GM12878 (cell line): Measurements from ENCODE around the gene KRTAP1-4. TPM values are rescaled to one million over a fixed set of nuclear protein-coding genes. Genes with fewer than 3 reads are reported as not detected.

Experiments
- ATAC-seq: fragments of 200-7000 bp; cut with Tn5 transposase; 3 replicates; pipeline ENCODE4 v1.9.1; 2020; ENCODE audit warnings: mild to moderate bottlenecking, moderate library complexity
- BruUV-seq: library from RNA; stranded (reverse); fragments of 400-500 nt; replicated peaks from 2 replicates; lab custom pipeline; 2021; lab: Mats Ljungman, UMichigan
- CTCF ChIA-PET: fragments of 300-600 bp; sonication (Branson Sonifier 250); formaldehyde crosslinking; extraction: SDS; loops from one replicate; lab custom pipeline; 2021; ENCODE audit warnings: inconsistent platforms; lab: Yijun Ruan, JAX
- POLR2A ChIA-PET: fragments of 350-600 bp; formaldehyde crosslinking; extraction: SDS; loops from one replicate; lab custom pipeline; 2021; ENCODE audit warnings: inconsistent platforms; lab: Charles Lee
- RAD21 ChIA-PET: fragments of 300-600 bp; sonication (Branson Sonifier 250); formaldehyde crosslinking; loops from one replicate; lab custom pipeline; 2023; ENCODE audit warnings: antibody characterized with exemption; ENCODE audit not compliant: unreplicated experiment; lab: Charles Lee
- SMC1A ChIA-PET: fragments of 300-600 bp; sonication (Branson Sonifier 250); formaldehyde crosslinking; loops from one replicate; lab custom pipeline; 2023; ENCODE audit not compliant: unreplicated experiment, uncharacterized antibody; lab: Charles Lee
- DNase-seq: peaks from one replicate; pipeline ENCODE4 v3.0.0-alpha.2; 2011; ENCODE audit warnings: low read depth, low spot score
- FAIRE-seq: peaks from 3 replicates; lab custom pipeline; 2011; peaks lifted over from hg19 to GRCh38; lab: Jason Lieb, UNC
- H2AFZ ChIP-seq: 2 replicates; pipeline ENCODE4 v1.6.0; 2011; ENCODE audit warnings: low read depth, low read length, control low read depth; ENCODE audit not compliant: control insufficient read depth
- H3K27ac ChIP-seq: 2 replicates; pipeline ENCODE4 v1.5.1; 2011; ENCODE audit warnings: control low read depth; ENCODE audit not compliant: control insufficient read depth, insufficient read depth
- H3K27me3 ChIP-seq, 2 experiments: replicated peaks in 1 of 2; 2 replicates each; pipeline versions ENCODE4 v1.6.0 to v1.6.1; 2011; ENCODE audit warnings: low read length in 1 of 2; ENCODE audit not compliant: control insufficient read depth in 2 of 2, insufficient read depth in 2 of 2
- H3K36me3 ChIP-seq, 2 experiments: 2 replicates each; pipeline ENCODE4 v1.5.1; 2011; ENCODE audit warnings: low read length in 1 of 2; ENCODE audit not compliant: control insufficient read depth in 2 of 2, insufficient read depth in 2 of 2
- H3K4me1 ChIP-seq: 2 replicates; pipeline ENCODE4 v1.6.1; 2011; ENCODE audit warnings: mild to moderate bottlenecking, low read length, moderate library complexity, mixed read lengths; ENCODE audit not compliant: control insufficient read depth, insufficient read depth
- H3K4me2 ChIP-seq: 2 replicates; pipeline ENCODE4 v1.6.0; 2011; ENCODE audit warnings: control low read depth; ENCODE audit not compliant: control insufficient read depth, insufficient read depth
- H3K4me3 ChIP-seq: fragments of 200-600 bp; sonication (generic); 2 replicates; pipeline ENCODE4 v1.5.1; 2016
- H3K79me2 ChIP-seq: 2 replicates; pipeline ENCODE4 v1.6.0; 2011; ENCODE audit warnings: low read length; ENCODE audit not compliant: control insufficient read depth, insufficient read depth
- H3K9ac ChIP-seq: 2 replicates; pipeline ENCODE4 v1.8.0; 2011; ENCODE audit warnings: low read length, control low read depth, mixed read lengths; ENCODE audit not compliant: control insufficient read depth, insufficient read depth
- H3K9me3 ChIP-seq: replicated peaks from 3 replicates; pipeline ENCODE4 v1.5.1; 2011; ENCODE audit warnings: mild to moderate bottlenecking, low read length; ENCODE audit not compliant: control insufficient read depth, insufficient read depth
- H4K20me1 ChIP-seq: 2 replicates; pipeline ENCODE4 v1.6.0; 2011; ENCODE audit not compliant: control insufficient read depth, insufficient read depth
- ATF3 ChIP-seq: IDR thresholded peaks from 2 replicates; pipeline ENCODE4 v1.6.1; 2011; ENCODE audit warnings: low read depth, mild to moderate bottlenecking, low read length, moderate library complexity, borderline replicate concordance; ENCODE audit errors: extremely low read depth
- BCLAF1 ChIP-seq: fragments of 450-650 bp; IDR thresholded peaks from 2 replicates; pipeline ENCODE4 v1.6.1; 2017; ENCODE audit warnings: antibody characterized with exemption, mild to moderate bottlenecking, moderate library complexity
- ELK1 ChIP-seq: IDR thresholded peaks from 2 replicates; pipeline ENCODE4 v1.6.1; 2012; ENCODE audit warnings: low read depth, low read length, improper control_type of control experiment
- EP300 ChIP-seq, 2 experiments: fragments of 150-350 bp in 1 of 2; IDR thresholded peaks; 2 replicates each; pipeline ENCODE4 v1.6.1; 2011 to 2012; ENCODE audit warnings: low read depth in 2 of 2, low read length in 2 of 2, borderline replicate concordance in 1 of 2, improper control_type of control experiment in 1 of 2, inconsistent platforms in 1 of 2; ENCODE audit not compliant: control insufficient read depth in 1 of 2
- MYC ChIP-seq: IDR thresholded peaks from 2 replicates; pipeline ENCODE4 v1.6.1; 2011; ENCODE audit warnings: mild to moderate bottlenecking, low read length, moderate library complexity, inconsistent platforms; ENCODE audit not compliant: insufficient read depth, insufficient replicate concordance, insufficient read length, severe bottlenecking
- WGBS: methylation state at CpG from one replicate; pipeline ENCODE4 v1.1.6; 2016; ENCODE audit warnings: low lambda C conversion rate; ENCODE audit not compliant: insufficient replicate concordance, insufficient coverage; ENCODE audit errors: missing lambda C conversion rate; 5-methylcytosine and 5-hydroxymethylcytosine counted together
- in situ Hi-C: fragments of 300-500 bp; cut with MboI; formaldehyde crosslinking; loops from 9 replicates; pipeline ENCODE4 v1.14.3; 2018; ENCODE audit warnings: mixed read lengths
- intact Hi-C: fragments of 100-400 bp; cut with micrococcal nuclease; formaldehyde crosslinking; loops from one replicate; pipeline ENCODE4 v1.14.2; 2022; ENCODE audit not compliant: unreplicated experiment
- polyA plus RNA-seq, 11 experiments: library from polyadenylated mRNA; depleted of rRNA in 4 of 11; unstranded in 6 of 11; stranded (reverse) in 5 of 11; fragments of >200 nt; fragmentation: Nextera tagmentation in 4 of 11; fragmentation: Illumina TruSeq in 1 of 11; extraction: Ambion mirVana in 4 of 11; extraction: Trizol in 1 of 11; gene quantifications; 1 replicate in 1 of 11; 2 replicates in 10 of 11; pipeline versions ENCODE4 v1.2.1 to v1.2.3, GENCODE V29; 2011 to 2016; ENCODE audit warnings: inconsistent platforms in 2 of 11, missing spikeins in 2 of 11, low read depth in 1 of 11
- total RNA-seq, 4 experiments: library from RNA; depleted of rRNA in 3 of 4; stranded (reverse); fragments of >200 nt in 3 of 4; fragmentation: Illumina TruSeq in 1 of 4; extraction: Trizol in 1 of 4; gene quantifications; 2 replicates each; pipeline versions ENCODE4 v1.2.1 to v1.2.3, GENCODE V29; 2013 to 2021

The KRTAP1-4 gene
- total and polyA plus RNA-seq, 10 of the 15 experiments (the other 5 are each of a cell fraction or from before 2014, with no cell fraction given) = not detected

DNA sequence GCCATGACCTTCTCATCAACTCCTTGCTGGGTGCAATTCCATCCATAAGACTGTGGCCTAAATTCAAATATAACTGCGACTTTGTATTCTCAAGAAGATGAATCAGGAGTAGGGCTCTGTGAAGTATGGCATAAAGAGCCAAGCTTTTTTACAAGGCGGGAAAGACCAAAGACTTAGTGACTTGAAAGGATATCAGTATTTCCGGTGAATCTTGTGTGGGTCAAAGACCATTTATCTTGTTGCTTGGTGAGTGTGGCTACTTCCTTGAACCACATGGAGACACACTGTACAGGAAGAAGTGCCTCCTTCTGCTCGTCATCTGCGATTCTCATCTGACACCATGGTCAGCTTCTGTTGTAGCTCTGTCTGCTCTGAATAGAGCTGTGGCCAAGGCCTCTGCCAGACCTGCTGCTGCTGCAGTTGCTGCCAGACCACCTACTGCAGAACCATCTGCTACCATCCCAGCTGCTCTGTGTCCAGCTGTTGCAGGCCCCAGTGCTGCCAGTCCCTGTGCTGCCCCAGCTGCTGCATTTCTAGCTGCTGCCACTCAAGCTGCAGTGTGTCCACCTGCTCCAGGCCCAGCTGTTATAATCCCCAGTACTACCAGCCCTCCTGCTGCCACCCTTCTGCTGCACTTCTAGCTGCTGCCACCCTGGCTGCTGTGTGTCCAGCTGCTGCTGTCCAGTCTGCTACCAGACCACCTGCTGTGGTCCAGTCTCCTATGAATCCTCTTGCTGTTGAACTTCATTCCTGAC, 41.8 kb upstream of the KRTAP1-4 start (continued):
- TF ChIP-seq EP300 (IDR thresholded peaks at IDR 0.05; ENCODE audit: borderline replicate concordance in 1 of 2, control insufficient read depth in 1 of 2, low read depth in 2 of 2, low read length in 2 of 2) (no peak), ATF3 (no peak), BCLAF1 (no peak), ELK1 (no peak)

GRCh38 chr17:41069031-41069430, 39.0 kb upstream of the KRTAP1-4 start:
- no peaks in the 10 kb centered on the region for H3K36me3 ChIP-seq
- no peaks in the 10 kb centered on the region for H3K4me1 ChIP-seq
- no peaks in the 10 kb centered on the region for H3K79me2 ChIP-seq
- H3K27ac ChIP-seq = no peak overlapping the region
- CTCF ChIA-PET = no interaction called here
- no peaks in the 10 kb centered on the region; a peak in 1 of 4 replicates for H3K27me3 ChIP-seq
- H2AFZ ChIP-seq = no peak overlapping the region
- TF ChIP-seq MYC = no peak
- TF ChIP-seq, all 136 proteins: peak for 0
- WGBS = 2% methylated on average over 3 of the region's 3 CpGs
- intact Hi-C loops = no loop called here
- no peak overlapping the region for H3K9ac ChIP-seq
- no peaks in the 10 kb centered on the region for H4K20me1 ChIP-seq
- in situ Hi-C loops = no loop called here
- DNase-seq (no peak), FAIRE-seq (no peak), ATAC-seq (no peak)
- ChIA-PET POLR2A (no interaction called here), SMC1A (no interaction called here), RAD21 (no interaction called here)
- no peaks in the 10 kb centered on the region for H3K9me3 ChIP-seq
- BruUV-seq = no TSS peak
- no peak overlapping the region for H3K4me2 ChIP-seq
- H3K4me3 ChIP-seq = no peak overlapping the region
